Measurements from ENCODE around the gene FAM114A2. TPM values are rescaled to one million over a fixed set of nuclear protein-coding genes. Genes with fewer than 3 reads are reported as not detected.

Gene FAM114A2
- total RNA-seq, 1 donor = 21.1 TPM

GRCh38 chr5:154060606-154061005, 21.9 kb upstream of the FAM114A2 start:
- H3K9me3 ChIP-seq (ENCODE audit: low read depth, low read length) = no peaks in the 10 kb centered on the region
- H3K27me3 ChIP-seq (ENCODE audit: insufficient read depth, low read length) = no peaks in the 10 kb centered on the region
- H3K4me1 ChIP-seq (ENCODE audit: insufficient read depth, low read length) = peaks cover 7% of the 10 kb centered on the region
- H3K4me3 ChIP-seq (ENCODE audit: low read length) = no peak overlapping the region

GRCh38 chr5:154059583-154059982, 20.9 kb upstream of the FAM114A2 start:
- Histone ChIP-seq H3K4me1 (ENCODE audit: insufficient read depth, low read length) (peaks cover 7% of the 10 kb centered on the region), H3K4me3 (ENCODE audit: low read length) (no peak overlapping the region), H3K27me3 (ENCODE audit: insufficient read depth, low read length) (no peaks in the 10 kb centered on the region), H3K9me3 (ENCODE audit: low read depth, low read length) (no peaks in the 10 kb centered on the region)

GRCh38 chr5:154059039-154059430, 20.3 kb upstream of the FAM114A2 start:
- Histone ChIP-seq H3K4me1 (ENCODE audit: insufficient read depth, low read length) (peaks cover 7% of the 10 kb centered on the region), H3K4me3 (ENCODE audit: low read length) (no peak overlapping the region), H3K27me3 (ENCODE audit: insufficient read depth, low read length) (no peaks in the 10 kb centered on the region), H3K9me3 (ENCODE audit: low read depth, low read length) (no peaks in the 10 kb centered on the region)

GRCh38 chr5:154058055-154059038, 19.6 kb upstream of the FAM114A2 start:
- H3K4me3 ChIP-seq (ENCODE audit: low read length) = no peak overlapping the region
- H3K4me1 ChIP-seq (ENCODE audit: insufficient read depth, low read length) = peaks cover 7% of the 10 kb centered on the region
- H3K27me3 ChIP-seq (ENCODE audit: insufficient read depth, low read length) = no peaks in the 10 kb centered on the region
- H3K9me3 ChIP-seq (ENCODE audit: low read depth, low read length) = no peaks in the 10 kb centered on the region

GRCh38 chr5:154055201-154055600, 16.5 kb upstream of the FAM114A2 start:
- Histone ChIP-seq H3K4me3 (ENCODE audit: low read length) (no peak overlapping the region), H3K27me3 (ENCODE audit: insufficient read depth, low read length) (no peaks in the 10 kb centered on the region), H3K4me1 (ENCODE audit: insufficient read depth, low read length) (peaks cover 7% of the 10 kb centered on the region), H3K9me3 (ENCODE audit: low read depth, low read length) (no peaks in the 10 kb centered on the region)

GRCh38 chr5:154053468-154053867, 14.8 kb upstream of the FAM114A2 start:
- H3K9me3 ChIP-seq (ENCODE audit: low read depth, low read length) = no peaks in the 10 kb centered on the region
- no peak overlapping the region for H3K4me3 ChIP-seq (ENCODE audit: low read length)
- H3K27me3 ChIP-seq (ENCODE audit: insufficient read depth, low read length) = no peaks in the 10 kb centered on the region
- H3K4me1 ChIP-seq (ENCODE audit: insufficient read depth, low read length) = no peaks in the 10 kb centered on the region

- no peaks in the 10 kb centered on the region for H3K27me3 ChIP-seq (ENCODE audit: insufficient read depth, low read length)
- H3K4me1 ChIP-seq (ENCODE audit: insufficient read depth, low read length) = no peaks in the 10 kb centered on the region
- H3K9me3 ChIP-seq (ENCODE audit: low read depth, low read length) = no peaks in the 10 kb centered on the region
- no peak overlapping the region for H3K4me3 ChIP-seq (ENCODE audit: low read length)
Measured at GRCh38 chr5:154049636-154050035, 10.9 kb upstream of the FAM114A2 start.

- Histone ChIP-seq H3K27me3 (ENCODE audit: insufficient read depth, low read length) (no peaks in the 10 kb centered on the region), H3K9me3 (ENCODE audit: low read depth, low read length) (no peaks in the 10 kb centered on the region), H3K4me1 (ENCODE audit: insufficient read depth, low read length) (peaks cover 16% of the 10 kb centered on the region), H3K4me3 (ENCODE audit: low read length) (no peak overlapping the region)
Measured at GRCh38 chr5:154047324-154047723, 8.6 kb upstream of the FAM114A2 start.

- Histone ChIP-seq H3K27me3 (ENCODE audit: insufficient read depth, low read length) (no peaks in the 10 kb centered on the region), H3K4me1 (ENCODE audit: insufficient read depth, low read length) (peaks cover 21% of the 10 kb centered on the region), H3K9me3 (ENCODE audit: low read depth, low read length) (no peaks in the 10 kb centered on the region), H3K4me3 (ENCODE audit: low read length) (no peak overlapping the region)
Measured at GRCh38 chr5:154046486-154046885, 7.8 kb upstream of the FAM114A2 start.

GRCh38 chr5:154044581-154044980, 5.9 kb upstream of the FAM114A2 start:
- Histone ChIP-seq H3K9me3 (ENCODE audit: low read depth, low read length) (no peaks in the 10 kb centered on the region), H3K4me1 (ENCODE audit: insufficient read depth, low read length) (peaks cover 27% of the 10 kb centered on the region), H3K4me3 (ENCODE audit: low read length) (no peak overlapping the region), H3K27me3 (ENCODE audit: insufficient read depth, low read length) (no peaks in the 10 kb centered on the region)

GRCh38 chr5:154044099-154044498, 5.4 kb upstream of the FAM114A2 start:
- peaks cover 32% of the 10 kb centered on the region for H3K4me1 ChIP-seq (ENCODE audit: insufficient read depth, low read length)
- no peaks in the 10 kb centered on the region for H3K9me3 ChIP-seq (ENCODE audit: low read depth, low read length)
- H3K27me3 ChIP-seq (ENCODE audit: insufficient read depth, low read length) = no peaks in the 10 kb centered on the region
- no peak overlapping the region for H3K4me3 ChIP-seq (ENCODE audit: low read length)

GRCh38 chr5:154042766-154043165, 4.1 kb upstream of the FAM114A2 start:
- no peaks in the 10 kb centered on the region for H3K9me3 ChIP-seq (ENCODE audit: low read depth, low read length)
- peaks cover 39% of the 10 kb centered on the region for H3K4me1 ChIP-seq (ENCODE audit: insufficient read depth, low read length)

GRCh38 chr5:154039458-154039829, 734 bp upstream of the FAM114A2 start:
- Histone ChIP-seq H3K4me1 (ENCODE audit: insufficient read depth, low read length) (peaks cover 40% of the 10 kb centered on the region), H3K27me3 (ENCODE audit: insufficient read depth, low read length) (no peaks in the 10 kb centered on the region), H3K4me3 (ENCODE audit: low read length) (peak overlapping the region; percentile 81), H3K9me3 (ENCODE audit: low read depth, low read length) (no peaks in the 10 kb centered on the region)

More at GRCh38 chr5:154042766-154043165, 4.1 kb upstream of the FAM114A2 start:
- Histone ChIP-seq H3K27me3 (ENCODE audit: insufficient read depth, low read length) (no peaks in the 10 kb centered on the region), H3K4me3 (ENCODE audit: low read length) (no peak overlapping the region)

- peak overlapping the region; percentile 81 for H3K4me3 ChIP-seq (ENCODE audit: low read length)
Measured at GRCh38 chr5:154038261-154038706, 426 bp downstream of the FAM114A2 start.

GRCh38 chr5:154034944-154035343, 3.8 kb downstream of the FAM114A2 start:
- H3K4me1 ChIP-seq (ENCODE audit: insufficient read depth, low read length) = peaks cover 17% of the 10 kb centered on the region
- H3K4me3 ChIP-seq (ENCODE audit: low read length) = no peak overlapping the region
- no peaks in the 10 kb centered on the region for H3K27me3 ChIP-seq (ENCODE audit: insufficient read depth, low read length)
- H3K9me3 ChIP-seq (ENCODE audit: low read depth, low read length) = no peaks in the 10 kb centered on the region

More at GRCh38 chr5:154038261-154038706, 426 bp downstream of the FAM114A2 start:
- no peaks in the 10 kb centered on the region for H3K9me3 ChIP-seq (ENCODE audit: low read depth, low read length)
- H3K4me1 ChIP-seq (ENCODE audit: insufficient read depth, low read length) = peaks cover 35% of the 10 kb centered on the region
- H3K27me3 ChIP-seq (ENCODE audit: insufficient read depth, low read length) = no peaks in the 10 kb centered on the region

Data from mononuclear cell (primary cell).